GM18520 (cell line): ENCODE measurements around the gene ZC3H13.

ENCODE experiments used
- ATAC-seq: cut with Tn5 transposase; IDR thresholded peaks from one replicate; pipeline ENCODE4 v1.9.1; 2021; ENCODE audit not compliant: unreplicated experiment

ZC3H13 gene

GRCh38 chr13:45949161-45949560, 103.4 kb downstream of the ZC3H13 start:
- no peak for ATAC-seq

GRCh38 chr13:45943965-45944364, 108.6 kb downstream of the ZC3H13 start:
- no peak for ATAC-seq

GRCh38 chr13:45943120-45943519, 109.4 kb downstream of the ZC3H13 start:
- ATAC-seq: no peak

GRCh38 chr13:45941261-45941660, 111.3 kb downstream of the ZC3H13 start:
- no peak for ATAC-seq

GRCh38 chr13:45940061-45940460, 112.5 kb downstream of the ZC3H13 start:
- ATAC-seq: no peak

GRCh38 chr13:45936621-45937020, 115.9 kb downstream of the ZC3H13 start:
- ATAC-seq: no peak

GRCh38 chr13:45934283-45934682, 118.3 kb downstream of the ZC3H13 start:
- ATAC-seq: no peak

- no peak for ATAC-seq
Measured at GRCh38 chr13:45933203-45933908, 119.2 kb downstream of the ZC3H13 start.

GRCh38 chr13:45932676-45933075, 119.9 kb downstream of the ZC3H13 start:
- no peak for ATAC-seq

GRCh38 chr13:45932172-45932571, 120.4 kb downstream of the ZC3H13 start:
- ATAC-seq: no peak

GRCh38 chr13:45931211-45931610, 121.3 kb downstream of the ZC3H13 start:
- no peak for ATAC-seq

GRCh38 chr13:45930177-45930576, 122.4 kb downstream of the ZC3H13 start:
- ATAC-seq: no peak

- no peak for ATAC-seq
Measured at GRCh38 chr13:45928843-45929242, 123.7 kb downstream of the ZC3H13 start.

- ATAC-seq: no peak
Measured at GRCh38 chr13:45928176-45928575, 124.4 kb downstream of the ZC3H13 start.

GRCh38 chr13:45926741-45927140, 125.8 kb downstream of the ZC3H13 start:
- ATAC-seq: no peak

- ATAC-seq: no peak
Measured at GRCh38 chr13:45925151-45925550, 127.4 kb downstream of the ZC3H13 start.

GRCh38 chr13:45921162-45921736, 131.3 kb downstream of the ZC3H13 start:
- ATAC-seq: no peak

GRCh38 chr13:45918597-45918996, 133.9 kb downstream of the ZC3H13 start:
- no peak for ATAC-seq

GRCh38 chr13:45917019-45917418, 135.5 kb downstream of the ZC3H13 start:
- no peak for ATAC-seq

GRCh38 chr13:45915686-45916439, 136.7 kb downstream of the ZC3H13 start:
- no peak for ATAC-seq

- no peak for ATAC-seq
Measured at GRCh38 chr13:45909673-45910072, 142.9 kb downstream of the ZC3H13 start.

GRCh38 chr13:45909089-45909488, 143.5 kb downstream of the ZC3H13 start:
- no peak for ATAC-seq
